Uterus (tissue), 4 donors: ENCODE data around the gene TYW3. TPM values are rescaled to one million over a fixed set of nuclear protein-coding genes. Genes with fewer than 3 reads are reported as not detected.

Experiments
- DNase-seq, 2 donors: peaks; one replicate each; pipeline ENCODE4 v3.0.0-alpha.2; 2019 to 2020
- H3K27ac ChIP-seq, 2 donors: fragments of 200-600 bp; sonication (generic); 1 replicate in 1 of 2; 2 replicates in 1 of 2; pipeline ENCODE4 v1.5.1; 2016 to 2018
- H3K27me3 ChIP-seq, 2 donors: fragments of 200-600 bp; sonication (generic); one replicate each; pipeline ENCODE4 v1.5.1; 2018 to 2019; ENCODE audit warnings: control low read depth in 1 of 2
- H3K36me3 ChIP-seq, 2 donors: fragments of 200-600 bp; sonication (generic); one replicate each; pipeline ENCODE4 v1.5.1; 2019; ENCODE audit warnings: control low read depth in 1 of 2
- H3K4me1 ChIP-seq, 2 donors: fragments of 200-600 bp; sonication (generic); one replicate each; pipeline ENCODE4 v1.5.1; 2018 to 2019; ENCODE audit warnings: control low read depth in 1 of 2
- H3K4me3 ChIP-seq, 2 donors: fragments of 200-600 bp; sonication (generic); 1 replicate in 1 of 2; 2 replicates in 1 of 2; pipeline ENCODE4 v1.5.1; 2018 to 2019; ENCODE audit warnings: mild to moderate bottlenecking in 1 of 2
- H3K9me3 ChIP-seq, 2 donors: fragments of 200-600 bp; sonication (generic); one replicate each; pipeline ENCODE4 v1.5.1; 2019; ENCODE audit warnings: control low read depth in 1 of 2
- POLR2A ChIP-seq, 2 donors: fragments of 450-650 bp; IDR thresholded peaks; one replicate each; pipeline ENCODE4 v1.6.1; 2016; ENCODE audit warnings: antibody characterized with exemption in 2 of 2, mild to moderate bottlenecking in 1 of 2, moderate library complexity in 1 of 2
- intact Hi-C: fragments of 100-400 bp; cut with DNase I; formaldehyde crosslinking; loops from one replicate; pipeline ENCODE4 v1.15.1; 2023; ENCODE audit warnings: low total_unique reads
- total RNA-seq, 4 donors: library from RNA; depleted of rRNA in 3 of 4; stranded (reverse); fragments of >200 nt in 3 of 4; gene quantifications; one replicate each; pipeline versions ENCODE4 v1.1.0 to v1.2.4, GENCODE V29; 2014 to 2023
- TF ChIP-seq, protein P1 (sequence below), 4 experiments: fragments of 200-600 bp in 2 of 4; fragments of 450-650 bp in 2 of 4; sonication (generic) in 2 of 4; IDR thresholded peaks; one replicate each; pipeline ENCODE4 v1.5.1; 2016 to 2019; ENCODE audit warnings: antibody characterized with exemption in 4 of 4, mild to moderate bottlenecking in 2 of 4, moderate library complexity in 1 of 4
- donor health status: DM: yes; HTN: yes; CAD: no.

The TYW3 gene
- total RNA-seq, 4 donors from 2014 or later: 18.8 to 26.7 (median 24.6) TPM

DNA sequence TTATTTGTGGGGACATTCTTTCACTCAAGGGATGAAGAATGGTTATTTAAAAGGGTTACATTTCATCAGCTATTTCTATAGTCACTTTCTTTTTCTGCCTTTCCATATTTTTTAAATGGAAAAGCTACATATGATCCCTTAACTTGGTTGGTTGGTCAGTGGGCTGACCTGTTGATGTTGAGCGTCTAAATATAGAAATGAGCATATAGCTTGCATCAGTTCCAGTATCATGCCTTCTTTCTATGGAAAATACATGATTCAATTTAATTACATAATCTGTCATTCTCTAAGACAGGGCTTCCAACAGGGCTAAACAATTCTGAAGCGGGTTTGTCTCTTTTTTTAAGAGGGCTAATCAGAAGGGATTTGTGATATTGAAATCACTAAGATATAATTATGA lies 40.6 kb downstream of the TYW3 start:
- Histone ChIP-seq H3K4me1 (no peaks in the 10 kb centered on the region), H3K9me3 (no peaks in the 10 kb centered on the region), H3K27ac (no peak overlapping the region), H3K27me3 (peaks cover 0 to 4% of the 10 kb centered on the region in 2 donors), H3K4me3 (no peak overlapping the region), H3K36me3 (no peaks in the 10 kb centered on the region)
- TF ChIP-seq POLR2A (IDR thresholded peaks at IDR 0.05): no peak
- TF ChIP-seq, protein P1, sequence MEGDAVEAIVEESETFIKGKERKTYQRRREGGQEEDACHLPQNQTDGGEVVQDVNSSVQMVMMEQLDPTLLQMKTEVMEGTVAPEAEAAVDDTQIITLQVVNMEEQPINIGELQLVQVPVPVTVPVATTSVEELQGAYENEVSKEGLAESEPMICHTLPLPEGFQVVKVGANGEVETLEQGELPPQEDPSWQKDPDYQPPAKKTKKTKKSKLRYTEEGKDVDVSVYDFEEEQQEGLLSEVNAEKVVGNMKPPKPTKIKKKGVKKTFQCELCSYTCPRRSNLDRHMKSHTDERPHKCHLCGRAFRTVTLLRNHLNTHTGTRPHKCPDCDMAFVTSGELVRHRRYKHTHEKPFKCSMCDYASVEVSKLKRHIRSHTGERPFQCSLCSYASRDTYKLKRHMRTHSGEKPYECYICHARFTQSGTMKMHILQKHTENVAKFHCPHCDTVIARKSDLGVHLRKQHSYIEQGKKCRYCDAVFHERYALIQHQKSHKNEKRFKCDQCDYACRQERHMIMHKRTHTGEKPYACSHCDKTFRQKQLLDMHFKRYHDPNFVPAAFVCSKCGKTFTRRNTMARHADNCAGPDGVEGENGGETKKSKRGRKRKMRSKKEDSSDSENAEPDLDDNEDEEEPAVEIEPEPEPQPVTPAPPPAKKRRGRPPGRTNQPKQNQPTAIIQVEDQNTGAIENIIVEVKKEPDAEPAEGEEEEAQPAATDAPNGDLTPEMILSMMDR (IDR thresholded peaks at IDR 0.05): no peak
- intact Hi-C loops: no loop called here
- no peak for DNase-seq

GRCh38 chr1:74775735-74776134 lies 42.8 kb downstream of the TYW3 start:
- Histone ChIP-seq H3K9me3 (no peaks in the 10 kb centered on the region), H3K27ac (no peak overlapping the region), H3K4me3 (no peak overlapping the region), H3K27me3 (peaks cover 0 to 4% of the 10 kb centered on the region in 2 donors), H3K4me1 (no peaks in the 10 kb centered on the region), H3K36me3 (no peaks in the 10 kb centered on the region)
- no peak for DNase-seq
- no peak for TF ChIP-seq POLR2A (IDR thresholded peaks at IDR 0.05)
- TF ChIP-seq, protein P1 (IDR thresholded peaks at IDR 0.05): no peak
- intact Hi-C loops: no loop called here

DNA sequence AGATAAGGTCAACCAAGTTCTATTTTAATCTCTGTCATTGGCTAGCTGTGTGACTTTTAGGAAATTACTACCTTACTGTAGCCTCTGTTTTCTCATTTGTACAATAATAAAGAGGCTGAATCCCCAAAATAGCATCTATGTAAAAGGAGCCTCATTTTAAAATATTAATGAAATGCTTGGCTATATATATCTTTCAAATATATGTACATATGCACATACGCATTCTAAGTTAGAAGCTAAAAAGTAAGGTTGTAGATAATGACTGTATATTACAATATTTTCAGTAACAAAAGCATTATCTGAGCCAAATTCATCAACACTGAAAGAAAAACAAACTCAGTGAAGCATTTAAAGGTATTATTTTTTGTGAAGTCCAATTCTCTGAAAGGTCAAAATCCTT lies 44.6 kb downstream of the TYW3 start:
- Histone ChIP-seq H3K27me3 (peaks cover 0 to 4% of the 10 kb centered on the region in 2 donors), H3K4me3 (no peak overlapping the region), H3K27ac (no peak overlapping the region), H3K36me3 (no peaks in the 10 kb centered on the region), H3K9me3 (no peaks in the 10 kb centered on the region), H3K4me1 (no peaks in the 10 kb centered on the region)
- no peak for TF ChIP-seq POLR2A (IDR thresholded peaks at IDR 0.05)
- TF ChIP-seq, protein P1 (IDR thresholded peaks at IDR 0.05): no peak
- intact Hi-C loops: no loop called here
- no peak for DNase-seq

DNA sequence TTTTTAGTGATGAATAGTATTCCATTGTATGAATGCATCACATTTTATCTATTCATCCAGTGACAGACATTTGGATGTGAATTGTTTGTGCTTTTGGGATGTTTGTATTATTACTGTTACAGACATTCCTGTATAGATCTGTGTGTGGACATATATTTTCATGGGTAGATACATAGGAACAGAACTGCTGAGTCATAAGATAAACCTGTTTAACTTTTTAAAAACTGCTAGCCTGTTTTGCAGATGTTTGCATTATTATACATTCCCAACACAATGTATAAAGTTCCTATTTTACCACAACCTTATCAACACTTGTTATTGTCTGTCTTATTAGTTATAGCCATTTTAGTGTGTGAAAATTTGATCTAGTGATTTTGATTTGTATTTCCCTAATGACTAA lies 46.8 kb downstream of the TYW3 start:
- Histone ChIP-seq H3K27me3 (no peaks in the 10 kb centered on the region), H3K27ac (no peak overlapping the region), H3K9me3 (no peaks in the 10 kb centered on the region), H3K4me3 (no peak overlapping the region), H3K36me3 (no peaks in the 10 kb centered on the region), H3K4me1 (no peaks in the 10 kb centered on the region)
- intact Hi-C loops: no loop called here
- no peak for DNase-seq
- TF ChIP-seq POLR2A (IDR thresholded peaks at IDR 0.05): no peak
- TF ChIP-seq, protein P1 (IDR thresholded peaks at IDR 0.05): no peak

DNA sequence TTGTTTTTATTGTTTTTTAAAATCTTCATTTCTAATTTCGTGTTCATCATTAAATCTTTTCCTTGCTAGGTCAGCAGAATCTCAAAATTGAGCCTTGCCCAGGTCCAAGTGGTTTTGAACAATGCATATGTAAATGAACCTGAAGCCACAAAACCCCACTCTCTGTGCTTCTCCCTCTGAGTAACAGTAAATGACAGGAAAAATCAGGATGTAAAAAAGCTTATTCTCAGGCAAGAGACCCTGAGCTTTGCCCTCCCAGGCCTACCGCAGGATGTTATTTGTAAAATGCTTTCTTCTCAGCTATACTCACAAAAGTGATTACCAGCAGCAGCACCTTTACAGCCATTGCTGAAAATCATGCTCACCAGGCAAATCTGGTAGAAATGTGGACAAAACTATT lies 47.6 kb downstream of the TYW3 start:
- H3K27ac ChIP-seq: no peak overlapping the region
- H3K36me3 ChIP-seq: no peaks in the 10 kb centered on the region
- no peak for TF ChIP-seq POLR2A (IDR thresholded peaks at IDR 0.05)
- TF ChIP-seq, protein P1 (IDR thresholded peaks at IDR 0.05): no peak
- H3K27me3 ChIP-seq: no peaks in the 10 kb centered on the region
- no peak for DNase-seq
- H3K4me3 ChIP-seq: no peak overlapping the region
- H3K9me3 ChIP-seq: no peaks in the 10 kb centered on the region
- no peaks in the 10 kb centered on the region for H3K4me1 ChIP-seq
- intact Hi-C loops: no loop called here
